Glomerular visceral epithelial cell (primary cell): ENCODE results near the gene TENM3.

Experiments used
- DNase-seq: peaks from one replicate; pipeline ENCODE4 v3.0.0-alpha.2; 2016; ENCODE audit errors: extremely low spot score

TENM3 gene

GRCh38 chr4:182288534-182288933, 45.3 kb downstream of the TENM3 start:
- DNase-seq: no peak

GRCh38 chr4:182289809-182290208, 46.6 kb downstream of the TENM3 start:
- DNase-seq: no peak

GRCh38 chr4:182291175-182291574, 48.0 kb downstream of the TENM3 start:
- DNase-seq: no peak

- no peak for DNase-seq
Observed at GRCh38 chr4:182291597-182292270, 48.5 kb downstream of the TENM3 start.

GRCh38 chr4:182292612-182293011, 49.4 kb downstream of the TENM3 start:
- no peak for DNase-seq

- no peak for DNase-seq
Observed at GRCh38 chr4:182293691-182294255, 50.6 kb downstream of the TENM3 start.

- no peak for DNase-seq
Observed at GRCh38 chr4:182294451-182294850, 51.2 kb downstream of the TENM3 start.

GRCh38 chr4:182297659-182298058, 54.5 kb downstream of the TENM3 start:
- peak; percentile 79 for DNase-seq

- DNase-seq: peak; percentile 59
Observed at GRCh38 chr4:182301736-182302135, 58.5 kb downstream of the TENM3 start.

- no peak for DNase-seq
Observed at GRCh38 chr4:182303847-182304246, 60.6 kb downstream of the TENM3 start.

GRCh38 chr4:182306792-182307507, 63.7 kb downstream of the TENM3 start:
- DNase-seq: peak; percentile 54

GRCh38 chr4:182307746-182308145, 64.5 kb downstream of the TENM3 start:
- peak; percentile 99 for DNase-seq

GRCh38 chr4:182309877-182310276, 66.7 kb downstream of the TENM3 start:
- DNase-seq: no peak

- no peak for DNase-seq
Observed at GRCh38 chr4:182310316-182310715, 67.1 kb downstream of the TENM3 start.

GRCh38 chr4:182310962-182311361, 67.8 kb downstream of the TENM3 start:
- DNase-seq: no peak

- DNase-seq: no peak
Observed at GRCh38 chr4:182314537-182314936, 71.3 kb downstream of the TENM3 start.

- DNase-seq: no peak
Observed at GRCh38 chr4:182318256-182318655, 75.1 kb downstream of the TENM3 start.

- no peak for DNase-seq
Observed at GRCh38 chr4:182320092-182320491, 76.9 kb downstream of the TENM3 start.

GRCh38 chr4:182320580-182320979, 77.4 kb downstream of the TENM3 start:
- no peak for DNase-seq

GRCh38 chr4:182324282-182324681, 81.1 kb downstream of the TENM3 start:
- no peak for DNase-seq

GRCh38 chr4:182325397-182325796, 82.2 kb downstream of the TENM3 start:
- DNase-seq: no peak

GRCh38 chr4:182325848-182326255, 82.7 kb downstream of the TENM3 start:
- DNase-seq: no peak

- no peak for DNase-seq
Observed at GRCh38 chr4:182328505-182328904, 85.3 kb downstream of the TENM3 start.
